Glutamatergic neuron (in vitro differentiated cells): ENCODE results near the gene CD86. TPM values are rescaled to one million over a fixed set of nuclear protein-coding genes. Genes with fewer than 3 reads are reported as not detected.
"Not testable (repeated sequence)": the region's sequence is repeated elsewhere in the genome, so short reads cannot be mapped to it uniquely, and the experiment has no call there.

ENCODE experiments used
- DNase-seq: peaks from one replicate; pipeline ENCODE4 v3.0.0; 2022
- H3K27ac Mint-ChIP-seq: one replicate; pipeline ENCODE4 v1.8.0; 2020; ENCODE audit warnings: mild to moderate bottlenecking, mixed read lengths, inconsistent platforms; ENCODE audit not compliant: unreplicated experiment
- H3K27me3 Mint-ChIP-seq: one replicate; pipeline ENCODE4 v1.8.0; 2020; ENCODE audit warnings: mild to moderate bottlenecking, moderate library complexity, mixed read lengths, inconsistent platforms; ENCODE audit not compliant: unreplicated experiment
- H3K36me3 Mint-ChIP-seq: one replicate; pipeline ENCODE4 v1.8.0; 2020; ENCODE audit warnings: mild to moderate bottlenecking, mixed read lengths, inconsistent platforms; ENCODE audit not compliant: unreplicated experiment
- H3K4me1 Mint-ChIP-seq: one replicate; pipeline ENCODE4 v1.8.0; 2020; ENCODE audit warnings: mild to moderate bottlenecking, low read depth, mixed read lengths, inconsistent platforms; ENCODE audit not compliant: unreplicated experiment
- H3K4me3 Mint-ChIP-seq: one replicate; pipeline ENCODE4 v1.8.0; 2020; ENCODE audit warnings: mild to moderate bottlenecking, mixed read lengths, inconsistent platforms; ENCODE audit not compliant: unreplicated experiment
- H3K9me3 Mint-ChIP-seq: one replicate; pipeline ENCODE4 v1.8.0; 2020; ENCODE audit warnings: mild to moderate bottlenecking, moderate library complexity, mixed read lengths, inconsistent platforms; ENCODE audit not compliant: unreplicated experiment
- total RNA-seq: library from RNA; stranded (reverse); fragmentation: NEBNext Ultra II Directional; extraction: Animal tissue kit (Norgen Biotek cat#: 25700); gene quantifications from one replicate; pipeline ENCODE4 v1.2.1, GENCODE V29; 2021; ENCODE audit not compliant: unreplicated experiment
- TF ChIP-seq, protein P1 (sequence below): fragments of 200-600 bp; sonication (generic); IDR thresholded peaks from one replicate; pipeline ENCODE4 v1.5.0; 2021; ENCODE audit not compliant: partially characterized antibody, unreplicated experiment

Gene CD86
- total RNA-seq, 1 donor from 2014 or later: not detected

DNA sequence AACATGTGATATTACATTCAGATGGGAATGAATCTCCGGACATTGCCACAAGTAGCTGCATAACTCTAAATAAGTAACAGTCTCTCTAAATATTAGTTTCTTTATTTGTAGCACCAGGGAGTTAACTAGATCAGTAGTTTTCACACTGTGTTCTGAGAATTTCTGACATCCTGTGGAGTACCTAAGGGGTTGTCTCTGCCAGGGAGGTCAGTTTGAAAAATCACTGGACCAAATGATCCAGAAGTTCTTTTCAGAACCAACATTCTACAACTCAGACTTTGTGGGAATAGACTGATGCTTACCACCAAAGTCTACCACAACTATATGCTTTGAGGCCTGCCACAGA, 24.1 kb upstream of the CD86 start:
- Mint-ChIP-seq H3K9me3 (peaks cover 2% of the 10 kb centered on the region), H3K27me3 (no peaks in the 10 kb centered on the region), H3K27ac (no peak overlapping the region), H3K4me1 (no peaks in the 10 kb centered on the region), H3K4me3 (no peak overlapping the region), H3K36me3 (peaks cover 11% of the 10 kb centered on the region)
- DNase-seq: no peak
- TF ChIP-seq, protein P1, sequence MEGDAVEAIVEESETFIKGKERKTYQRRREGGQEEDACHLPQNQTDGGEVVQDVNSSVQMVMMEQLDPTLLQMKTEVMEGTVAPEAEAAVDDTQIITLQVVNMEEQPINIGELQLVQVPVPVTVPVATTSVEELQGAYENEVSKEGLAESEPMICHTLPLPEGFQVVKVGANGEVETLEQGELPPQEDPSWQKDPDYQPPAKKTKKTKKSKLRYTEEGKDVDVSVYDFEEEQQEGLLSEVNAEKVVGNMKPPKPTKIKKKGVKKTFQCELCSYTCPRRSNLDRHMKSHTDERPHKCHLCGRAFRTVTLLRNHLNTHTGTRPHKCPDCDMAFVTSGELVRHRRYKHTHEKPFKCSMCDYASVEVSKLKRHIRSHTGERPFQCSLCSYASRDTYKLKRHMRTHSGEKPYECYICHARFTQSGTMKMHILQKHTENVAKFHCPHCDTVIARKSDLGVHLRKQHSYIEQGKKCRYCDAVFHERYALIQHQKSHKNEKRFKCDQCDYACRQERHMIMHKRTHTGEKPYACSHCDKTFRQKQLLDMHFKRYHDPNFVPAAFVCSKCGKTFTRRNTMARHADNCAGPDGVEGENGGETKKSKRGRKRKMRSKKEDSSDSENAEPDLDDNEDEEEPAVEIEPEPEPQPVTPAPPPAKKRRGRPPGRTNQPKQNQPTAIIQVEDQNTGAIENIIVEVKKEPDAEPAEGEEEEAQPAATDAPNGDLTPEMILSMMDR: no peak

GRCh38 chr3:122032531-122032930, 22.6 kb upstream of the CD86 start:
- DNase-seq: no peak
- TF ChIP-seq, protein P1: no peak
- Mint-ChIP-seq H3K9me3 (peaks cover 5% of the 10 kb centered on the region), H3K27me3 (peaks cover 1% of the 10 kb centered on the region), H3K4me3 (no peak overlapping the region), H3K36me3 (peaks cover 14% of the 10 kb centered on the region), H3K27ac (no peak overlapping the region), H3K4me1 (no peaks in the 10 kb centered on the region)

DNA sequence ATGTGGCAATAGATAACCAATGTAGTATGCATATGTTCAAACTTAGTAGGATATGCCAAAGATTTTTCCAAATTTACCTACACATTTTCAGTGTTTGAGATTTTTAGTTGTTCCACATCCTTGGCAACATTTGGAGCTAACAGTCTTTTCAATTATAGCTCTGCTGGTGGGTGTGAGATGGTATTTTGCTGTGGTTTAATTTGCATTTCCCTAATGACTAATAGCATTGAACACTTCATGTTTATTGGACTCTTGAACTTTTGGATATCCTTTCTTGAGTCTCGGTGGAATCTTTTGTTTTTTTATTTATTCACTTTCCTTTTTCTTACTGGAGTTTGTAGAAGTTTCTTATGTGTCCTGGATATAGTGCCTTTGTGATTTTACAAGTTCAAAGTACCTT, 22.1 kb upstream of the CD86 start:
- H3K27me3 Mint-ChIP-seq: peaks cover 2% of the 10 kb centered on the region
- H3K4me3 Mint-ChIP-seq: no peak overlapping the region
- peaks cover 19% of the 10 kb centered on the region for H3K36me3 Mint-ChIP-seq
- no peak for DNase-seq
- H3K27ac Mint-ChIP-seq: no peak overlapping the region
- H3K9me3 Mint-ChIP-seq: peaks cover 10% of the 10 kb centered on the region
- no peaks in the 10 kb centered on the region for H3K4me1 Mint-ChIP-seq
- TF ChIP-seq, protein P1: no peak

DNA sequence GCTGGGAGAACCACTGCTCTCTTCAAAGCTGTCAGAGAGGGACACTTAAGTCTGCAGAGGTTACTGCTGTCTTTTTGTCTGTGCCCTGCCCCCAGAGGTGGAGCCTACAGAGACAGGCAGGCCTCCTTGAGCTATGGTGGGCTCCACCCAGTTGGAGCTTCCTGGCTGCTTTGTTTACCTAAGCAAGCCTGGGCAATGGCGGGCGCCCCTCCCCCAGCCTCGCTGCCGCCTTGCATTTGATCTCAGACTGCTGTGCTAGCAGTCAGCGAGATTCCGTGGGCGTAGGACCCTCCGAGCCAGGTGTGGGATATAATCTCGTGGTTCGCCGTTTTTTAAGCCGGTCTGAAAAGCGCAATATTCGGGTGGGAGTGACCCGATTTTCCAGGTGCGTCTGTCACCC, 7.9 kb upstream of the CD86 start:
- not testable (repeated sequence) for DNase-seq, H3K27me3 Mint-ChIP-seq, H3K4me3 Mint-ChIP-seq, H3K27ac Mint-ChIP-seq, H3K36me3 Mint-ChIP-seq, H3K9me3 Mint-ChIP-seq, H3K4me1 Mint-ChIP-seq

DNA sequence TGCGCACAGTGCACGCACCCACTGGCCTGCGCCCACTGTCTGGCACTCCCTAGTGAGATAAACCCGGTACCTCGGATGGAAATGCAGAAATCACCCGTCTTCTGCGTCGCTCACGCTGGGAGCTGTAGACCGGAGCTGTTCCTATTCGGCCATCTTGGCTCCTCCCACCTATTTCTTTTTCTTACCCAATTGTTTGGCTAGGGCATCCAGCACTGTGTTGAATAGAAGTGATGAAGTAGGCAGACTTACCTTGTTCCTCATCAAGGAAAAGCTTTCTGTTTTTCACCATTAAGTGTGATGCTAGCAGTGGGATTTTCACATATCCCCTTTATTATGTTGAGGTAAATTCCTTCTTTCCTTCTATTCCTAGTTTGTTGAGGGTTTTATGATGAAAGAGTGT, 7.4 kb upstream of the CD86 start:
- DNase-seq, H3K27ac Mint-ChIP-seq, H3K9me3 Mint-ChIP-seq, H3K36me3 Mint-ChIP-seq, H3K4me3 Mint-ChIP-seq, H3K27me3 Mint-ChIP-seq, H3K4me1 Mint-ChIP-seq: not testable (repeated sequence)

GRCh38 chr3:122052968-122053367, 2.2 kb upstream of the CD86 start:
- peaks cover 4% of the 10 kb centered on the region for H3K9me3 Mint-ChIP-seq
- TF ChIP-seq, protein P1: no peak

More at GRCh38 chr3:122052968-122053367, 2.2 kb upstream of the CD86 start:
- no peak for DNase-seq
- Mint-ChIP-seq H3K4me1 (no peaks in the 10 kb centered on the region), H3K4me3 (no peak overlapping the region), H3K27me3 (no peaks in the 10 kb centered on the region), H3K36me3 (no peaks in the 10 kb centered on the region), H3K27ac (no peak overlapping the region)
